ENCODE data around the gene SEMA4C. TPM values are rescaled to one million over a fixed set of nuclear protein-coding genes. Genes with fewer than 3 reads are reported as not detected.

SEMA4C gene
- polyA plus RNA-seq, 1 of the 3 experiments (the other 2 are of a cell fraction) = 34.8 TPM

DNA sequence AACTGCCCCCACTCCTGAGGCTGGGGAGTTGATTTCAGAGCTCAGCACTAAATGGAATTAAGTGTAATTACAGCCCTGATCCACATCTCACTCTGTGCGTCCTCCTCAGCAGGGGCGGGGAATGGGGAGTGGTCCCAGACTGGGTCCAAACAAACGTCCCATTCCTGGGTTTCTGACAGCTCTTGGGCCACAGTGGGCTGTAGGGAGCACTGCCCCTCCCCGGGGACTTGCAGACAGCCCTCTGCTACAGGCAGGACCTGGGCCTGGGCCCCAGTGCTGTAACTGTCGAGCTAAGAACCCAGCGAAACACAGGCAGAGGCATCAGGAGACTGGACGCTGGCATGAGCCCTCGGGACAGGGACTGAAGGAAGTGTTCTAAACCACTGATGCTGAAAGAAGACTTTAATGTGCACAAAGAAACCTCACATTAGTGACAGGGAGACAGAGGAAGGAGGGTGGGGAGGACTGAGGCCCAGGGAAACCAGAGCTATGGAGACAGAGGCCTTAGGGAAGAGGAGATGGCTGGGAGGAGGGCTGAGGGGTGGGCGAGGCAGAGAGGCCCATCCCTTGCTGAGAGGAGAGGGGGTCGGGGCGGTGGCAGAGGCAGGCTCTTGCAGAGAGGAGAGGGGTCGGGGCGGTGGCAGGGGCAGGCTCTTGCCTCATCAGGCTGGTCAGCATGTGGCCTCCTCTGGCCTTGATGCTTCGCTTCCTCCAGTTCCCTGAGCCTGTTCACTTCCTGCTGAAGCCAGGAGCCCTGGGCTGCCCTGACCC lies 5.8 kb upstream of the SEMA4C start:
- H3K9me3 ChIP-seq = no peaks in the 10 kb centered on the region
- CTCF ChIA-PET = interaction anchor here (0.9 to 5.7 kb wide), 6 partner anchors 8 to 78 kb away, joined by 3 to 34 read pairs (median 6); partner anchors contain the start of gene ANKRD39
- POLR2A ChIA-PET = interaction anchor here (1.0 to 3.0 kb wide), 2 partner anchors 15 to 18 kb away, joined by 3 to 8 read pairs; partner anchors contain the start of gene ANKRD39
- H3K27ac ChIP-seq (ENCODE audit: low read depth in 2 of 2, low read length in 1 of 2) = peak overlapping the region in 1 of 2 experiments; percentile 25; a peak in 1 of 4 replicates
- no peaks in the 10 kb centered on the region for H3K79me2 ChIP-seq (ENCODE audit: insufficient read depth)
- DNase-seq = peak; percentile 85
- TF ChIP-seq GATA2 (CRISPR knock-in tag; IDR thresholded peaks at IDR 0.05) (peak; percentile 75), JUND (IDR thresholded peaks at IDR 0.05) (no peak), MXI1 (IDR thresholded peaks at IDR 0.05; ENCODE audit: low read depth, low read length) (no peak), RAD21 (IDR thresholded peaks at IDR 0.05; ENCODE audit: low read length) (no peak), TAF1 (IDR thresholded peaks at IDR 0.05; ENCODE audit: borderline replicate concordance, low read depth, low read length) (no peak)
- no peaks in the 10 kb centered on the region for H3K36me3 ChIP-seq (replicated peaks in 1 of 2; ENCODE audit: control insufficient read depth in 1 of 2, insufficient read depth in 2 of 2, low read length in 1 of 2)
- H3K9me2 ChIP-seq = no peaks in the 10 kb centered on the region
- no peak overlapping the region for H3K4me2 ChIP-seq
- H2AFZ ChIP-seq (ENCODE audit: low read depth) = no peak overlapping the region
- H3K4me1 ChIP-seq (ENCODE audit: control insufficient read depth in 1 of 2, insufficient read depth in 2 of 2, low read depth in 1 of 2, low read length in 1 of 2) = peaks cover 9 to 52% of the 10 kb centered on the region in 2 experiments; a peak in 2 of 4 replicates
- no peaks in the 10 kb centered on the region for H3F3A ChIP-seq (replicated peaks; ENCODE audit: insufficient read depth)
- no peaks in the 10 kb centered on the region for H3K27me3 ChIP-seq (ENCODE audit: insufficient read depth)
- WGBS (ENCODE audit: low lambda C conversion rate) = 76% methylated on average over 11 of the region's 14 CpGs
- no peaks in the 10 kb centered on the region for H4K20me1 ChIP-seq (ENCODE audit: insufficient read depth)
- no peak overlapping the region for H3K9ac ChIP-seq
- H3K4me3 ChIP-seq (ENCODE audit: low read depth in 2 of 2, low read length in 1 of 2) = no peak overlapping the region; a peak in 1 of 4 replicates

GRCh38 chr2:96874198-96874831 lies 4.4 kb upstream of the SEMA4C start:
- ChIA-PET POLR2A (interaction anchor here (3.0 kb wide), 1 partner anchor 17 kb away, joined by 8 read pairs; the partner anchor contains the start of gene ANKRD39), CTCF (interaction anchor here (1.0 to 5.7 kb wide), 4 partner anchors 16 to 110 kb away, joined by 3 to 34 read pairs (median 14); partner anchors contain the start of gene ANKRD39)
- DNase-seq = no peak
- WGBS (ENCODE audit: low lambda C conversion rate) = 86% methylated on average over 17 of the region's 18 CpGs
- Histone ChIP-seq H3K4me1 (ENCODE audit: control insufficient read depth in 1 of 2, insufficient read depth in 2 of 2, low read depth in 1 of 2, low read length in 1 of 2) (peaks cover 9 to 57% of the 10 kb centered on the region in 2 experiments; a peak in 2 of 4 replicates), H3K9me3 (no peaks in the 10 kb centered on the region), H3K9me2 (no peaks in the 10 kb centered on the region), H3K4me2 (no peak overlapping the region), H3K36me3 (replicated peaks in 1 of 2; ENCODE audit: control insufficient read depth in 1 of 2, insufficient read depth in 2 of 2, low read length in 1 of 2) (no peaks in the 10 kb centered on the region), H3K27ac (ENCODE audit: low read depth in 2 of 2, low read length in 1 of 2) (no peak overlapping the region), H3K9ac (no peak overlapping the region), H3K27me3 (ENCODE audit: insufficient read depth) (no peaks in the 10 kb centered on the region), H3K79me2 (ENCODE audit: insufficient read depth) (no peaks in the 10 kb centered on the region), H3K4me3 (ENCODE audit: low read depth in 2 of 2, low read length in 1 of 2) (no peak overlapping the region), H2AFZ (ENCODE audit: low read depth) (no peak overlapping the region), H3F3A (replicated peaks; ENCODE audit: insufficient read depth) (no peaks in the 10 kb centered on the region), H4K20me1 (ENCODE audit: insufficient read depth) (no peaks in the 10 kb centered on the region)
- TF ChIP-seq RFX5 (IDR thresholded peaks at IDR 0.05; ENCODE audit: low read length) (no peak), REST (IDR thresholded peaks at IDR 0.05; ENCODE audit: low read depth, low read length) (no peak), SMC3 (IDR thresholded peaks at IDR 0.05; ENCODE audit: low read depth, low read length) (no peak)

Measured in SK-N-SH (cell line).